Prostate gland (tissue), 2 donors: ENCODE results near the gene KRCC1. TPM values are rescaled to one million over a fixed set of nuclear protein-coding genes. Genes with fewer than 3 reads are reported as not detected.

Experiments
- DNase-seq: peaks from one replicate; pipeline ENCODE4 v3.0.0-alpha.2; 2019; ENCODE audit warnings: low spot score
- H3K27ac ChIP-seq, 2 donors: fragments of 200-600 bp; sonication (generic); 2 replicates each; pipeline ENCODE4 v1.5.1; 2017 to 2019
- H3K27me3 ChIP-seq: fragments of 200-600 bp; sonication (generic); replicated peaks from 2 replicates; pipeline ENCODE4 v1.5.1; 2019; ENCODE audit not compliant: insufficient read depth
- H3K36me3 ChIP-seq, 2 donors: fragments of 200-600 bp; sonication (generic); 1 replicate in 1 of 2; 2 replicates in 1 of 2; pipeline versions ENCODE4 v1.5.1 to v1.8.1; 2017 to 2019
- H3K4me1 ChIP-seq: fragments of 200-600 bp; sonication (generic); replicated peaks from 2 replicates; pipeline ENCODE4 v1.5.1; 2019
- H3K4me3 ChIP-seq, 2 donors: fragments of 200-600 bp; sonication (generic); 2 replicates each; pipeline ENCODE4 v1.5.1; 2017 to 2019
- H3K9me3 ChIP-seq: fragments of 200-600 bp; sonication (generic); 2 replicates; pipeline ENCODE4 v1.5.1; 2017
- POLR2A ChIP-seq: fragments of 450-650 bp; IDR thresholded peaks from one replicate; pipeline ENCODE4 v1.6.1; 2016; ENCODE audit warnings: antibody characterized with exemption, mild to moderate bottlenecking
- POLR2AphosphoS5 ChIP-seq: sonication (generic); formaldehyde crosslinking; IDR thresholded peaks from one replicate; pipeline ENCODE4 v1.6.1; 2017; ENCODE audit warnings: antibody characterized with exemption
- WGBS: methylation state at CpG from one replicate; pipeline ENCODE4 v1.1.5; 2018; 5-methylcytosine and 5-hydroxymethylcytosine counted together
- intact Hi-C: fragments of 100-400 bp; cut with DNase I; formaldehyde crosslinking; loops from one replicate; pipeline ENCODE4 v1.14.2; 2022
- total RNA-seq, 2 donors: library from RNA; depleted of rRNA; stranded (reverse); fragments of >200 nt; gene quantifications; one replicate each; pipeline ENCODE4 v1.1.0, GENCODE V29; 2016
- TF ChIP-seq, protein P1 (sequence below), 4 experiments: fragments of 200-600 bp in 2 of 4; fragments of 450-650 bp in 2 of 4; sonication (generic) in 2 of 4; IDR thresholded peaks; 1 replicate in 3 of 4; 2 replicates in 1 of 4; pipeline ENCODE4 v1.5.1; 2016 to 2019; ENCODE audit warnings: antibody characterized with exemption in 4 of 4, mild to moderate bottlenecking in 2 of 4, moderate library complexity in 2 of 4

KRCC1 gene
- total RNA-seq, 2 donors from 2014 or later, result 18.7 to 36.6 TPM

DNA sequence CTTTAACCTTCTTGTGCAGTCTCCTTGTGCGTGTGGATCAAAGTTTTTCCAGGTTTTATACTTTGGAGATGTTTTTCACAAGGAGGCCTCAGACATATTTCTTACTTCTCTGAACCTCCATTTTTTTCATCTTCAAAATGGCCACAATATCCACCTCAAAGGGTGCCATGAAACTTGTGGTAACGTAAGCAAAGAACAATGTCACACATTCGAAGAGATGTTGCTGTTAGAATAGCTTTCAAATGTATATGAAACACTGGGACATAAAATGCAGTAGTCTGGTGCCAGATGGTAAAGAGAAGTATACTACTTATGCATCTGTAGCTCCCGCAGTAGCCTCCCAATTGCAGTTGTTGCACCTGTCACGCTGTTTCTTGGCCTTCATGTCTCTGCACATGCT lies 2.6 kb upstream of the KRCC1 start:
- H3K4me1 ChIP-seq, result no peaks in the 10 kb centered on the region
- H3K9me3 ChIP-seq, result no peaks in the 10 kb centered on the region
- 92% methylated on average over 5 of the region's 5 CpGs for WGBS
- TF ChIP-seq POLR2A (no peak), POLR2AphosphoS5 (no peak)
- TF ChIP-seq, protein P1, sequence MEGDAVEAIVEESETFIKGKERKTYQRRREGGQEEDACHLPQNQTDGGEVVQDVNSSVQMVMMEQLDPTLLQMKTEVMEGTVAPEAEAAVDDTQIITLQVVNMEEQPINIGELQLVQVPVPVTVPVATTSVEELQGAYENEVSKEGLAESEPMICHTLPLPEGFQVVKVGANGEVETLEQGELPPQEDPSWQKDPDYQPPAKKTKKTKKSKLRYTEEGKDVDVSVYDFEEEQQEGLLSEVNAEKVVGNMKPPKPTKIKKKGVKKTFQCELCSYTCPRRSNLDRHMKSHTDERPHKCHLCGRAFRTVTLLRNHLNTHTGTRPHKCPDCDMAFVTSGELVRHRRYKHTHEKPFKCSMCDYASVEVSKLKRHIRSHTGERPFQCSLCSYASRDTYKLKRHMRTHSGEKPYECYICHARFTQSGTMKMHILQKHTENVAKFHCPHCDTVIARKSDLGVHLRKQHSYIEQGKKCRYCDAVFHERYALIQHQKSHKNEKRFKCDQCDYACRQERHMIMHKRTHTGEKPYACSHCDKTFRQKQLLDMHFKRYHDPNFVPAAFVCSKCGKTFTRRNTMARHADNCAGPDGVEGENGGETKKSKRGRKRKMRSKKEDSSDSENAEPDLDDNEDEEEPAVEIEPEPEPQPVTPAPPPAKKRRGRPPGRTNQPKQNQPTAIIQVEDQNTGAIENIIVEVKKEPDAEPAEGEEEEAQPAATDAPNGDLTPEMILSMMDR (IDR thresholded peaks at IDR 0.05), result no peak
- no peaks in the 10 kb centered on the region for H3K36me3 ChIP-seq
- no peak for DNase-seq
- H3K27ac ChIP-seq, result no peak overlapping the region
- intact Hi-C loops, result loop anchor here (5.0 kb wide), 2 partner anchors 109 to 129 kb away; no protein-coding TSS in a partner anchor
- H3K4me3 ChIP-seq, result no peak overlapping the region
- no peaks in the 10 kb centered on the region for H3K27me3 ChIP-seq

DNA sequence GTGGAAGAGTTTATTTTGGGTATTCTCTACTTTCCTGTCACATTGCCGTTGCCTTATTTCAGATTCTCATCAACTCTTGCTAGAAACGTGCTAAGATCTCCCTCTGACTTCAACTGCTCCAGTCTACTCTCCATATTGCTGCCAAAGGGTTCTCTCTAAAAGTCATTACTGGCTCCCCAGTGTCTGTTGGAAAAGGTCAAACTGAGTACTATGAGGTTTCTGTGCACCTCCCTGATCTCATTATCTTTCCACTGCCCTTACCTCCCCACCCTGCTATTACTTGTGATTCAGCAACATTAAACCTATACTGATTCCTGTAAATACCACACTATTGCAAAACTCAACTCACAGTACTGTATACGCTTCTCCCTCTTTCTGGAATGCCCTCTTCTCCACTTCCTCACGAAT lies 1.9 kb upstream of the KRCC1 start:
- no peak for DNase-seq
- no peak overlapping the region for H3K4me3 ChIP-seq
- H3K27ac ChIP-seq, result no peak overlapping the region
- H3K36me3 ChIP-seq, result no peaks in the 10 kb centered on the region
- H3K27me3 ChIP-seq, result no peaks in the 10 kb centered on the region
- intact Hi-C loops, result loop anchor here (5.0 kb wide), 2 partner anchors 110 to 130 kb away; no protein-coding TSS in a partner anchor
- TF ChIP-seq, protein P1 (IDR thresholded peaks at IDR 0.05), result no peak
- TF ChIP-seq POLR2AphosphoS5 (no peak), POLR2A (no peak)
- H3K9me3 ChIP-seq, result no peaks in the 10 kb centered on the region
- no peaks in the 10 kb centered on the region for H3K4me1 ChIP-seq
- WGBS, result 74% methylated on average over 4 of the region's 4 CpGs

DNA sequence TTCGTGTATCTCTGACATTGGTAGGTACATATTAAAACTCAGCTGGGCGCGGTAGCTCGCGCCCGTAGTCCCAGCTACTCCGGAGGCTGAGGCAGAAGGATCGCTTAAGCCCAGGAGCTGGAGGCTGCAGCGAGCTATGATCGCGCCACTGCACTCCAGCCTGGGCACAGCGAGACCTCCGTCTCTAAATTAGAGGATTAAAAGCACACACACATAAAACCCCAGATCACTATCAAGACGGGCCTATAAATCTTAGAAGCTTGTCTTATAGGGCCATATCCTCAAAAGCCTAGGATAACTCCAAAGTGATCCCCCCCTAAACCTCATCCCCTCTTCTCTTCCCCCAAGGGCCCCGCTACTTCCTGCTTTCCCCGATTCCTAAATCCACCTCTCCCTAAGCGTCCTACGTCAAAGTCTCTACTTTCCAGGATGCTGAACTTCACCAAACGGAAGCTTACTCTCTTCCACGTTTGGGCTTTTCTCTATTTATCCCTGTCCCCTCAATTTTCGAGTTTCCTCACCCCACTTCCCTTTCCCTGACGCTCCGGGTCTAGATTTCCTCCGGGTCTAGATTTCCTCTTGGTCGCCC lies 707 bp downstream of the KRCC1 start:
- H3K4me1 ChIP-seq, result no peaks in the 10 kb centered on the region
- no peaks in the 10 kb centered on the region for H3K9me3 ChIP-seq
- DNase-seq, result no peak
- peak overlapping the region; percentile 77 to 96 for H3K4me3 ChIP-seq
- no peak for TF ChIP-seq POLR2A
- TF ChIP-seq POLR2AphosphoS5, result no peak
- TF ChIP-seq, protein P1 (IDR thresholded peaks at IDR 0.05), result no peak
- H3K27ac ChIP-seq, result peak overlapping the region; percentile 93 to 97
- H3K36me3 ChIP-seq, result no peaks in the 10 kb centered on the region
- 23% methylated on average over 25 of the region's 25 CpGs for WGBS
- intact Hi-C loops, result loop anchor here (5.0 kb wide), 2 partner anchors 112 to 132 kb away; no protein-coding TSS in a partner anchor
- H3K27me3 ChIP-seq, result no peaks in the 10 kb centered on the region

DNA sequence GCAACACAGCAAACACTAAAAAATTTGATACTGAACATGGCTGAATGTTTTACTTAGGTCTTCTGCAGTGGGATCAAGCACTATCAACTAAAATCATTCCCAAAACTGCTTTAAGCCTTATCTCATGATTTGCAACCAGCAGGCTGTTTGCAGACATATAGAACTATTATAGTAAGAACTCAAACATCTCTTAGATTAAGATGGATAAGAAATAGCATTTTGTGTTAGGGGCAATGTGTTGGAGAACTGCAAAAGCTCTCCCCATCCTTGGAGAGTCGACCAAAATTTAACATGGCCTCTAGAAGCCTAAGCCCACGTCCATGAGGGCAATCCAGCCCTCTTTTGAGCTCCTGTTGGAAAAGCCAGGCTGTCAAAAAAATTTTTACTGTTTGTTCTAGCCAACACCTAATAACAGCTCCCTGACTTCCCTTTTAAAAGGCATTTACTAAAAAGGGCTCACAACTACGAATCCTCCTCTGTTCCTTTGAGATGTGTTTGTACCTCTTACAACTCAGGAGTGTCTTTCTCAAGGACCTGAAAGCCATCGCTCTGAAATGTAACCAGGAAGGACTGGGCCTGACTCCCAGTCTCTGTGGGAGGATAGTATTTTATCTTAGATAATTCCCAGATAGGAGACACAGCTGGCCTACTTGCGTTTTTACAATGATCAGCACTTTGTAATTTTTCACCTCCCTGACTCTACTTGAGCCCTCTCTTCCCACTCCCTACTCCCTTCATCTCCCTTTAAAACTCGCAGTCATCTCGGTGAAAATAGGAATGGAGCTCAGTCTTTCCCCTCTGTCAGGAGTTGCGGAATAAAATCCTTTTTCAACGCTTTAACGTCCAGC lies 1.4 kb downstream of the KRCC1 start:
- DNase-seq, result no peak

More for the DNA sequence above, 1.4 kb downstream of the KRCC1 start:
- intact Hi-C loops, result no loop called here
- H3K9me3 ChIP-seq, result no peaks in the 10 kb centered on the region
- H3K27ac ChIP-seq, result peak overlapping the region; percentile 93 to 97
- no peaks in the 10 kb centered on the region for H3K4me1 ChIP-seq
- 42% methylated on average over 10 of the region's 10 CpGs for WGBS
- H3K4me3 ChIP-seq, result peak overlapping the region; percentile 77 to 96
- no peaks in the 10 kb centered on the region for H3K36me3 ChIP-seq
- H3K27me3 ChIP-seq, result no peaks in the 10 kb centered on the region
- TF ChIP-seq, protein P1 (IDR thresholded peaks at IDR 0.05), result no peak
- TF ChIP-seq POLR2AphosphoS5, result no peak
